HL-60 (cell line): ENCODE data around the gene SNAI1.
"Not testable (repeated sequence)": the region's sequence is repeated elsewhere in the genome, so short reads cannot be mapped to it uniquely, and the experiment has no call there.

Experiments used
- DNase-seq, 2 experiments: peaks; one replicate each; pipeline ENCODE4 v3.0.0-alpha.2; 2010 to 2020; ENCODE audit warnings: low read depth in 1 of 2, low spot score in 1 of 2
- H3K27ac ChIP-seq: fragments of 250-450 bp; sonication (Bioruptor Pico); replicated peaks from 2 replicates; pipeline ENCODE4 v1.5.1; 2020; ENCODE audit warnings: mild to moderate bottlenecking, moderate library complexity
- H3K27me3 ChIP-seq: fragments of 250-450 bp; sonication (Bioruptor Pico); 2 replicates; pipeline ENCODE4 v1.5.1; 2021; ENCODE audit warnings: mild to moderate bottlenecking, moderate library complexity; ENCODE audit not compliant: insufficient read depth, poor library complexity, severe bottlenecking
- H3K4me3 ChIP-seq: replicated peaks from 2 replicates; pipeline ENCODE4 v1.5.1; 2011; ENCODE audit warnings: mild to moderate bottlenecking, control low read depth, low read length; ENCODE audit not compliant: insufficient read depth
- CTCF ChIP-seq: IDR thresholded peaks from one replicate; pipeline ENCODE4 v1.5.1; 2011; ENCODE audit warnings: low read length, control low read depth, inconsistent platforms; ENCODE audit not compliant: insufficient read depth
- GABPA ChIP-seq: IDR thresholded peaks from 2 replicates; pipeline ENCODE4 v1.6.1; 2012; ENCODE audit warnings: low read depth
- POLR2AphosphoS5 ChIP-seq: IDR thresholded peaks from 2 replicates; pipeline ENCODE4 v1.6.1; 2012; ENCODE audit warnings: low read depth
- REST ChIP-seq: IDR thresholded peaks from 2 replicates; pipeline ENCODE4 v1.6.1; 2012; ENCODE audit warnings: low read depth; ENCODE audit not compliant: insufficient replicate concordance
- SPI1 ChIP-seq: IDR thresholded peaks from 2 replicates; pipeline ENCODE4 v1.6.1; 2012; ENCODE audit warnings: low read depth, mild to moderate bottlenecking, borderline replicate concordance

SNAI1 gene

DNA sequence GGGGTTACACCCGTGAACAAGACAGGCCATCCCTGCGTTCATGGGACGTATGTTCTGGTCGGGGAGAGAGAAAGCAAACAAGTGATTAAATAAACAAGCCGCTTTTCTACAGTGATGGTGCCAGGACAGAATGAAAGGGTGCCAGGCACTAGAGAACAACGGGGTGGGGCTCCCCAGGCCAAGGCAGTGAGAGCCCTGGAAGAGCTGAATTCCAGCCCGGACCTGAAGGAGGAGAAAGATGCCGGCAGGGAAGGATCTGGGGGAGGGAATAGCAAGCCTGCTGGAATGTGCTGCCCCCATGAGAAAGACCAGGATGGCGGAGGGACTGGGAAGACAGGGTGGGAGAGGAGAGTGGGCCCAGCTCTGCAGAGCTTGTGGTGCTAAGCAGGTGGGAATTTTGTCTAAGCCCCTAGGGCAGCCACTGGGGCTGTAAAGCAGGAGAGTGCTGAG is 7.5 kb downstream of the SNAI1 start:
- Histone ChIP-seq H3K27me3 (no peaks in the 10 kb centered on the region), H3K27ac (no peak overlapping the region), H3K4me3 (no peak overlapping the region)
- DNase-seq = no peak
- TF ChIP-seq GABPA (no peak), CTCF (no peak), REST (no peak), POLR2AphosphoS5 (no peak), SPI1 (no peak)

DNA sequence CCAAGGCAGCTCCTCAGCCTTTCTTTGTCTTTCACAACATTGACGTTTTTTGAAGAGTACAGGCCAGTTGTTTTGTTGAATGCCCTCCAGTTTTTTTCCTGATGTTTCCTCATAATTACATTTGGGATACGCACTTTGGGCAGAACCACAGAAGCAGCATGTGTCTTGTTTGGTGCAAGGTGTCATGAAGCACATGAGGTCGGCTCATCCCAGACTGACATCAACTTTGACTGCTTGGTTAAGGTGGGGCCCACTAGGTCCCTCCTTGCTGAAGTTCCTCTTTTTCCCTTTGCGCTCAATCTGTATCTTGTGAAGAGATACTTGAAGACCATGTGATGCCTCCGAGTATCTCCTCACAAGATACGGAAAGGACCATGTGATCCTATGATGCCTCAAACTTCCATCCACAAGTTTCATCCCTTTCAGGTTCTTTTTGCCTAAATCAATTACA is 10.5 kb downstream of the SNAI1 start:
- TF ChIP-seq POLR2AphosphoS5 = no peak
- peak; percentile 63; the same call in 1 of the 2 replicates for TF ChIP-seq SPI1
- no peak overlapping the region for H3K27ac ChIP-seq
- DNase-seq = peak in 1 of 2 experiments; percentile 75

GRCh38 chr20:49995586-49995985 is 12.8 kb downstream of the SNAI1 start:
- Histone ChIP-seq H3K4me3 (no peak overlapping the region), H3K27ac (no peak overlapping the region), H3K27me3 (no peaks in the 10 kb centered on the region)
- TF ChIP-seq REST = no peak
- no peak for TF ChIP-seq POLR2AphosphoS5
- TF ChIP-seq GABPA = no peak
- no peak for TF ChIP-seq CTCF
- no peak for TF ChIP-seq SPI1
- no peak for DNase-seq

More for the DNA sequence above, 10.5 kb downstream of the SNAI1 start:
- Histone ChIP-seq H3K4me3 (no peak overlapping the region), H3K27me3 (no peaks in the 10 kb centered on the region)

DNA sequence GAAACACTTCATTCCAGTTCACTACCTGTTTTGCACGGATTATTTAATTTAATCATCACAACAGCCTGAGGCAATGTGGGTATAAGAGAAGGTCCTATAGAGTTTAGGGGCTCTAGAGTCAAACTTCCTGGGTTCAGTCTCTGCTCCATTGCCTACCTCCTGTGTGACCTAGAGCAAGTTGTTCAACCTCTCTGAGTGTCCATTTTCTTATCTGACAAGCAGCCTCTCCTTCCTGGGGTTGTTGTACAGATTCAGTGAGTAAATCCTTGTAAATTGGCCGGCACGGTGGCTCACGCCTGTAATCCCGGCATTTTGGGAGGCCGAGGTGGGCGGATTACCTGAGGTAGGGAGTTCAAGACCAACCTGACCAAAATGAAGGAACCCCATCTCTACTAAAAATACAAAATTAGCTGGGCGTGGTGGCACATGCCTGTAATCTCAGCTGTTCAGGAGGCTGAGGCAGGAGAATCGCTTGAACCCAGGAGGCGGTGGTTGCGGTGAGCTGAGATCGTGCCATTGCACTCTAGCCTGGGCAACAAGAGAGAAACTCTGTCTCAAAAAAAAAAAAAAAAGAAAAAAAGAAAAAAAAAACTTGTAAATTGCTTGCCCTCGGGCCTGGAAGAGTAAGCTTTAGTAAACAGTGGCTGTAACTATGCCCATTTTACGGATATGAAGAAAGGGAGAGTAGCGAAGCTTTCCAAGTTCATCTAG is 15.9 kb downstream of the SNAI1 start:
- H3K27ac ChIP-seq, H3K4me3 ChIP-seq, H3K27me3 ChIP-seq, DNase-seq: not testable (repeated sequence)

- TF ChIP-seq CTCF = no peak
- no peak for TF ChIP-seq POLR2AphosphoS5
- TF ChIP-seq GABPA = no peak
- no peak for TF ChIP-seq REST
- TF ChIP-seq SPI1 = no peak
- Histone ChIP-seq H3K4me3 (no peak overlapping the region), H3K27me3 (no peaks in the 10 kb centered on the region), H3K27ac (no peak overlapping the region)
- no peak for DNase-seq
Observed at GRCh38 chr20:49999329-49999728, 16.5 kb downstream of the SNAI1 start.
